Gastroesophageal sphincter (tissue), 3 donors: ENCODE results near the gene KIAA1958.

ENCODE experiments used
- EP300 ChIP-seq: sonication (generic); formaldehyde crosslinking; IDR thresholded peaks from one replicate; pipeline ENCODE4 v1.6.1; 2017; ENCODE audit warnings: antibody characterized with exemption, mild to moderate bottlenecking
- POLR2A ChIP-seq, 2 donors: fragments of 450-650 bp; IDR thresholded peaks; one replicate each; pipeline ENCODE4 v1.6.1; 2017; ENCODE audit warnings: antibody characterized with exemption in 2 of 2, mild to moderate bottlenecking in 2 of 2, moderate library complexity in 1 of 2
- TF ChIP-seq, protein P1 (sequence below), 4 experiments: fragments of 200-600 bp in 2 of 4; fragments of 450-650 bp in 2 of 4; sonication (generic) in 1 of 4; IDR thresholded peaks; one replicate each; pipeline ENCODE4 v1.5.1; 2017 to 2019; ENCODE audit warnings: antibody characterized with exemption in 4 of 4, mild to moderate bottlenecking in 2 of 4, moderate library complexity in 2 of 4

DNA sequence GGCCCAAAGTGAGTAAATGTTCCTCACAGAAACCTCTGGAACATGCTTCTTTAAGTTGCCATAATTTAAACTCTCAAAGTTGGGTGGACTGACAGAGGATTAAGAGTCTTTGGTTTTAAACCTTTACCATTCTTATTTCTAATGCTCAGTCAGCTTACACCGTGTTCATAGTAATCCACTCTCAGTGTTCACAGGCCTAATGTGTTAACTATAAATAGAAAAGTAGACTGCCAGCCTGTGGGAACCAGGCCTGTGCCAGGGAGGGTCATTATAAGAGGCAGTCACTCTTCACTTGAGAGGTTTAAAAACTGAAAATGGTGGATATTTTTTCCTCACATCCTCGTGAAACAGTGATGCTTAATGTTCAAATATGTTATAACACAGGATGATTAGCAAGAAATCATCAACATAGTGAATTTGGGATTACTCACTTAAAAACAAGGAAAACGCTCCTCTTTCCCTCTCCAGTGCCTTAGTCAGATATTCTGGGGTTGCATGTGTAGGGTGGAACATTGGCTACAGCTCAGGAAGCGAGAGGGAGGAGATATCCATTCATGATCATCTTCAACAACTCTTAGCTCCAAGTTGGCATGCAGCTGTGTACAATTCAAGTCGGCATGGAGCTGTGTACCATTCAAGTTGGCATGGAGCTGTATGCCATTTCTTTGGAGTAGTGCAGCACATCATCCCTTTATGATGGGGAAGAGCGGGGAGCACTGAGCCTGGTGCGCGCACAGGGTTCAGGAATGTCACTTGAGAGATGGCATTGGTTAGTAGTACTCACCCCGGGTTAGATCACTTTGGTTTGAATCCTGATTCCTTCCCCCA is 65.8 kb downstream of the KIAA1958 start:
- TF ChIP-seq, protein P1, sequence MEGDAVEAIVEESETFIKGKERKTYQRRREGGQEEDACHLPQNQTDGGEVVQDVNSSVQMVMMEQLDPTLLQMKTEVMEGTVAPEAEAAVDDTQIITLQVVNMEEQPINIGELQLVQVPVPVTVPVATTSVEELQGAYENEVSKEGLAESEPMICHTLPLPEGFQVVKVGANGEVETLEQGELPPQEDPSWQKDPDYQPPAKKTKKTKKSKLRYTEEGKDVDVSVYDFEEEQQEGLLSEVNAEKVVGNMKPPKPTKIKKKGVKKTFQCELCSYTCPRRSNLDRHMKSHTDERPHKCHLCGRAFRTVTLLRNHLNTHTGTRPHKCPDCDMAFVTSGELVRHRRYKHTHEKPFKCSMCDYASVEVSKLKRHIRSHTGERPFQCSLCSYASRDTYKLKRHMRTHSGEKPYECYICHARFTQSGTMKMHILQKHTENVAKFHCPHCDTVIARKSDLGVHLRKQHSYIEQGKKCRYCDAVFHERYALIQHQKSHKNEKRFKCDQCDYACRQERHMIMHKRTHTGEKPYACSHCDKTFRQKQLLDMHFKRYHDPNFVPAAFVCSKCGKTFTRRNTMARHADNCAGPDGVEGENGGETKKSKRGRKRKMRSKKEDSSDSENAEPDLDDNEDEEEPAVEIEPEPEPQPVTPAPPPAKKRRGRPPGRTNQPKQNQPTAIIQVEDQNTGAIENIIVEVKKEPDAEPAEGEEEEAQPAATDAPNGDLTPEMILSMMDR (IDR thresholded peaks at IDR 0.05) = no peak
- no peak for TF ChIP-seq EP300
- TF ChIP-seq POLR2A (IDR thresholded peaks at IDR 0.05) = no peak
